Neural cell (in vitro differentiated cells): Measurements from ENCODE around the gene TBC1D9. TPM values are rescaled to one million over a fixed set of nuclear protein-coding genes. Genes with fewer than 3 reads are reported as not detected.

ENCODE experiments used
- H2AFZ ChIP-seq: fragments of 200-600, 300-800 bp; sonication (generic), shearing (Covaris generic); 2 replicates; pipeline ENCODE4 v1.6.0; 2014; ENCODE audit warnings: low read depth, mild to moderate bottlenecking, antibody characterized with exemption, low read length, moderate library complexity
- H3F3A ChIP-seq: fragments of 200-600 bp; shearing (Covaris generic); 2 replicates; pipeline ENCODE4 v1.6.1; 2016; ENCODE audit warnings: mild to moderate bottlenecking, moderate library complexity, mixed read lengths, antibody characterized with exemption, low read length; ENCODE audit not compliant: insufficient read depth, poor library complexity, severe bottlenecking
- H3K27ac ChIP-seq: fragments of 200-600, 300-800 bp; sonication (generic), shearing (Covaris generic); 2 replicates; pipeline ENCODE4 v1.5.1; 2014; ENCODE audit warnings: mild to moderate bottlenecking, low read length, moderate library complexity
- H3K27me3 ChIP-seq: fragments of 300-800, 200-600 bp; sonication (generic), shearing (Covaris generic); 2 replicates; pipeline ENCODE4 v1.6.0; 2014; ENCODE audit warnings: mild to moderate bottlenecking, low read depth, low read length, moderate library complexity; ENCODE audit not compliant: insufficient read depth
- H3K36me3 ChIP-seq: fragments of 300-800, 200-600 bp; sonication (generic), shearing (Covaris generic); 2 replicates; pipeline ENCODE4 v1.5.1; 2014; ENCODE audit warnings: mild to moderate bottlenecking, antibody characterized with exemption, low read length, moderate library complexity; ENCODE audit not compliant: insufficient read depth
- H3K4me2 ChIP-seq: fragments of 300-800, 200-600 bp; sonication (generic), shearing (Covaris generic); 2 replicates; pipeline ENCODE4 v1.6.0; 2014; ENCODE audit warnings: mild to moderate bottlenecking, low read length
- H3K4me3 ChIP-seq: fragments of 300-800, 200-600 bp; sonication (generic), shearing (Covaris generic); 2 replicates; pipeline ENCODE4 v1.5.1; 2014; ENCODE audit warnings: mild to moderate bottlenecking, low read length, moderate library complexity
- H3K79me2 ChIP-seq: fragments of 200-600 bp; shearing (Covaris generic); replicated peaks from 2 replicates; pipeline ENCODE4 v1.6.0; 2014; ENCODE audit warnings: mild to moderate bottlenecking, low read length, moderate library complexity; ENCODE audit not compliant: insufficient read depth
- H3K9ac ChIP-seq: fragments of 300-800, 200-600 bp; sonication (generic), shearing (Covaris generic); 2 replicates; pipeline ENCODE4 v1.6.1; 2016; ENCODE audit warnings: mild to moderate bottlenecking, low read length, mixed read lengths
- H3K9me2 ChIP-seq: fragments of 200-600 bp; shearing (Covaris generic); 2 replicates; pipeline ENCODE4 v1.6.1; 2016; ENCODE audit warnings: mild to moderate bottlenecking, low read length, mixed read lengths; ENCODE audit not compliant: insufficient read depth
- H3K9me3 ChIP-seq: fragments of 200-600, 300-800 bp; sonication (generic), shearing (Covaris generic); 2 replicates; pipeline ENCODE4 v1.6.1; 2016; ENCODE audit warnings: mild to moderate bottlenecking, mixed run types, low read length, moderate library complexity, mixed read lengths
- H4K20me1 ChIP-seq: fragments of 200-600 bp; shearing (Covaris generic); 2 replicates; pipeline ENCODE4 v1.6.1; 2016; ENCODE audit warnings: mild to moderate bottlenecking, mixed run types; ENCODE audit not compliant: insufficient read depth
- EP300 ChIP-seq: fragments of 450-650 bp; conservative IDR thresholded peaks from 2 replicates; pipeline ENCODE4 v1.6.1; 2014; ENCODE audit warnings: antibody characterized with exemption, mild to moderate bottlenecking, moderate library complexity; ENCODE audit not compliant: poor library complexity, severe bottlenecking
- EZH2 ChIP-seq: fragments of 200-600, 300-800 bp; shearing (Covaris generic), sonication (generic); IDR thresholded peaks from 2 replicates; pipeline ENCODE4 v1.6.1; 2014; ENCODE audit warnings: antibody characterized with exemption, low read length, borderline replicate concordance, mild to moderate bottlenecking; ENCODE audit not compliant: insufficient read depth, poor library complexity, severe bottlenecking
- MXI1 ChIP-seq: fragments of 450-650 bp; conservative IDR thresholded peaks from 2 replicates; pipeline ENCODE4 v1.6.1; 2014; ENCODE audit warnings: antibody characterized with exemption, mild to moderate bottlenecking; ENCODE audit not compliant: poor library complexity, severe bottlenecking
- POLR2AphosphoS5 ChIP-seq: IDR thresholded peaks from 2 replicates; pipeline ENCODE4 v1.6.1; 2012
- RAD21 ChIP-seq: fragments of 450-650 bp; conservative IDR thresholded peaks from 2 replicates; pipeline ENCODE4 v1.6.1; 2014; ENCODE audit warnings: antibody characterized with exemption, mild to moderate bottlenecking, moderate library complexity
- SMC3 ChIP-seq: fragments of 450-650 bp; conservative IDR thresholded peaks from 2 replicates; pipeline ENCODE4 v1.6.1; 2014; ENCODE audit warnings: antibody characterized with exemption, mild to moderate bottlenecking, moderate library complexity; ENCODE audit not compliant: poor library complexity
- TAF1 ChIP-seq: IDR thresholded peaks from 2 replicates; pipeline ENCODE4 v1.6.1; 2012; ENCODE audit warnings: low read depth
- polyA plus RNA-seq: library from polyadenylated mRNA; depleted of rRNA; stranded (reverse); fragments of >200 nt; gene quantifications from 2 replicates; pipeline ENCODE4 v1.2.3, GENCODE V29; 2014
- TF ChIP-seq, protein P1 (sequence below): fragments of 450-650 bp; IDR thresholded peaks from 2 replicates; pipeline ENCODE4 v1.5.1; 2014; ENCODE audit warnings: antibody characterized with exemption, mild to moderate bottlenecking, moderate library complexity; ENCODE audit not compliant: poor library complexity, severe bottlenecking
- TF ChIP-seq, protein P2 (sequence below): IDR thresholded peaks from 2 replicates; pipeline ENCODE4 v1.6.1; 2012; ENCODE audit warnings: borderline replicate concordance

TBC1D9 gene
- polyA plus RNA-seq, 1 donor from 2014 or later = 42.8 TPM

DNA sequence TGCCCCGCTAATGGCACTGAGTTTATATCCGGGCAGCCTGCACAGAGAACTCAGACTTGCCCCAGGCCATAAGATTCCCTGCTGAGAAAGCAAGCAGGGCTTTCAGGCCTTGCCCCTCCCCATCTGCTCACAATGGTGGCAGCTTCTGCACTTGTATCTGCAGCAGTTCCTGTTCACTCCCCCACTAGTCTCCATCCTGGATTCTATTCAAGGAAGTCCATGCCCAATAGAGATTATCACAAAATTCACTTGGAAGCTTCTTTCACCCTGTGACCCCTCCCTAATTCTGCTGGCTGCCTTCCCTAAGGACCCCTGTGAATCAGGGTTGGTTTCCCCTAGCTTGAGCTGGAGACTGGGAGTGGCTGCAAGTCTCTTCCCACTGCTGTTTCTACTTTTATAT, 152.9 kb downstream of the TBC1D9 start:
- no peaks in the 10 kb centered on the region for H3F3A ChIP-seq
- TF ChIP-seq RAD21 (no peak), EZH2 (no peak), EP300 (no peak), MXI1 (no peak), TAF1 (no peak), SMC3 (no peak), POLR2AphosphoS5 (no peak)
- TF ChIP-seq, protein P1, sequence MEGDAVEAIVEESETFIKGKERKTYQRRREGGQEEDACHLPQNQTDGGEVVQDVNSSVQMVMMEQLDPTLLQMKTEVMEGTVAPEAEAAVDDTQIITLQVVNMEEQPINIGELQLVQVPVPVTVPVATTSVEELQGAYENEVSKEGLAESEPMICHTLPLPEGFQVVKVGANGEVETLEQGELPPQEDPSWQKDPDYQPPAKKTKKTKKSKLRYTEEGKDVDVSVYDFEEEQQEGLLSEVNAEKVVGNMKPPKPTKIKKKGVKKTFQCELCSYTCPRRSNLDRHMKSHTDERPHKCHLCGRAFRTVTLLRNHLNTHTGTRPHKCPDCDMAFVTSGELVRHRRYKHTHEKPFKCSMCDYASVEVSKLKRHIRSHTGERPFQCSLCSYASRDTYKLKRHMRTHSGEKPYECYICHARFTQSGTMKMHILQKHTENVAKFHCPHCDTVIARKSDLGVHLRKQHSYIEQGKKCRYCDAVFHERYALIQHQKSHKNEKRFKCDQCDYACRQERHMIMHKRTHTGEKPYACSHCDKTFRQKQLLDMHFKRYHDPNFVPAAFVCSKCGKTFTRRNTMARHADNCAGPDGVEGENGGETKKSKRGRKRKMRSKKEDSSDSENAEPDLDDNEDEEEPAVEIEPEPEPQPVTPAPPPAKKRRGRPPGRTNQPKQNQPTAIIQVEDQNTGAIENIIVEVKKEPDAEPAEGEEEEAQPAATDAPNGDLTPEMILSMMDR = no peak
- TF ChIP-seq, protein P2, sequence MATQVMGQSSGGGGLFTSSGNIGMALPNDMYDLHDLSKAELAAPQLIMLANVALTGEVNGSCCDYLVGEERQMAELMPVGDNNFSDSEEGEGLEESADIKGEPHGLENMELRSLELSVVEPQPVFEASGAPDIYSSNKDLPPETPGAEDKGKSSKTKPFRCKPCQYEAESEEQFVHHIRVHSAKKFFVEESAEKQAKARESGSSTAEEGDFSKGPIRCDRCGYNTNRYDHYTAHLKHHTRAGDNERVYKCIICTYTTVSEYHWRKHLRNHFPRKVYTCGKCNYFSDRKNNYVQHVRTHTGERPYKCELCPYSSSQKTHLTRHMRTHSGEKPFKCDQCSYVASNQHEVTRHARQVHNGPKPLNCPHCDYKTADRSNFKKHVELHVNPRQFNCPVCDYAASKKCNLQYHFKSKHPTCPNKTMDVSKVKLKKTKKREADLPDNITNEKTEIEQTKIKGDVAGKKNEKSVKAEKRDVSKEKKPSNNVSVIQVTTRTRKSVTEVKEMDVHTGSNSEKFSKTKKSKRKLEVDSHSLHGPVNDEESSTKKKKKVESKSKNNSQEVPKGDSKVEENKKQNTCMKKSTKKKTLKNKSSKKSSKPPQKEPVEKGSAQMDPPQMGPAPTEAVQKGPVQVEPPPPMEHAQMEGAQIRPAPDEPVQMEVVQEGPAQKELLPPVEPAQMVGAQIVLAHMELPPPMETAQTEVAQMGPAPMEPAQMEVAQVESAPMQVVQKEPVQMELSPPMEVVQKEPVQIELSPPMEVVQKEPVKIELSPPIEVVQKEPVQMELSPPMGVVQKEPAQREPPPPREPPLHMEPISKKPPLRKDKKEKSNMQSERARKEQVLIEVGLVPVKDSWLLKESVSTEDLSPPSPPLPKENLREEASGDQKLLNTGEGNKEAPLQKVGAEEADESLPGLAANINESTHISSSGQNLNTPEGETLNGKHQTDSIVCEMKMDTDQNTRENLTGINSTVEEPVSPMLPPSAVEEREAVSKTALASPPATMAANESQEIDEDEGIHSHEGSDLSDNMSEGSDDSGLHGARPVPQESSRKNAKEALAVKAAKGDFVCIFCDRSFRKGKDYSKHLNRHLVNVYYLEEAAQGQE = no peak
- H3K9me3 ChIP-seq = no peaks in the 10 kb centered on the region
- no peaks in the 10 kb centered on the region for H4K20me1 ChIP-seq
- no peaks in the 10 kb centered on the region for H3K79me2 ChIP-seq
- no peak overlapping the region for H3K4me3 ChIP-seq
- no peak overlapping the region for H2AFZ ChIP-seq
- no peaks in the 10 kb centered on the region for H3K9me2 ChIP-seq
- no peaks in the 10 kb centered on the region for H3K27me3 ChIP-seq
- H3K9ac ChIP-seq = no peak overlapping the region
- no peak overlapping the region for H3K27ac ChIP-seq
- no peaks in the 10 kb centered on the region for H3K36me3 ChIP-seq
- H3K4me2 ChIP-seq = no peak overlapping the region

DNA sequence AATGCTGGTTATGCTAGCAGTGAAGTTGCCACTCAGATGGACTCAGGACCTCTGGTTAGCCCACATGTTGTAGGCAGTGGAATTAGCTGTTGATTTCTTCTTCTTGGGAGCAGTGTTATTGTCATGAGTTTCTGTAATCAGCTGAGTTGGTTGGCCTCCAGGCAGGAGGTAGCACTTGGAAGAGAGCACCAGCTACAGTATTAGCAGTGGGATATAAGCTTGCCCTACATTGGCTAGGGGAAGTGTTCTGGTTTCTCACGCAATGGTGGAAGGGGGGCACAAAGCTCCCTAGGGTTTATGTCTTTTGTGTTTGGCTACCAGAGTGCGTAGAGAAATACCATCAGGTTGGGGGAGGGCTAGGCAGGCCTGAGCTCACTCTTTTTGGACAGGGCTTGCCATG, 153.5 kb downstream of the TBC1D9 start:
- H3K4me2 ChIP-seq = no peak overlapping the region
- H3K9me3 ChIP-seq = no peaks in the 10 kb centered on the region
- no peak overlapping the region for H3K27ac ChIP-seq
- H3K79me2 ChIP-seq = no peaks in the 10 kb centered on the region
- TF ChIP-seq TAF1 (no peak), SMC3 (no peak), EZH2 (no peak), RAD21 (no peak), EP300 (no peak), POLR2AphosphoS5 (no peak), MXI1 (no peak)
- TF ChIP-seq, protein P1 = no peak
- TF ChIP-seq, protein P2 = no peak
- H3K36me3 ChIP-seq = no peaks in the 10 kb centered on the region
- no peaks in the 10 kb centered on the region for H3K9me2 ChIP-seq
- H3F3A ChIP-seq = no peaks in the 10 kb centered on the region
- H3K27me3 ChIP-seq = no peaks in the 10 kb centered on the region
- H2AFZ ChIP-seq = no peak overlapping the region
- H4K20me1 ChIP-seq = no peaks in the 10 kb centered on the region
- H3K4me3 ChIP-seq = no peak overlapping the region
- no peak overlapping the region for H3K9ac ChIP-seq
